Stimulated activated naive CD4-positive, alpha-beta T cell treated with Interleukin-2 at 50 U/mL for 16 hours (primary cell): ENCODE results near the gene PITX2.

Source experiments
- DNase-seq: peaks from one replicate; lab custom pipeline; 2025; lab: John Stamatoyannopoulos, UW

PITX2 gene

DNA sequence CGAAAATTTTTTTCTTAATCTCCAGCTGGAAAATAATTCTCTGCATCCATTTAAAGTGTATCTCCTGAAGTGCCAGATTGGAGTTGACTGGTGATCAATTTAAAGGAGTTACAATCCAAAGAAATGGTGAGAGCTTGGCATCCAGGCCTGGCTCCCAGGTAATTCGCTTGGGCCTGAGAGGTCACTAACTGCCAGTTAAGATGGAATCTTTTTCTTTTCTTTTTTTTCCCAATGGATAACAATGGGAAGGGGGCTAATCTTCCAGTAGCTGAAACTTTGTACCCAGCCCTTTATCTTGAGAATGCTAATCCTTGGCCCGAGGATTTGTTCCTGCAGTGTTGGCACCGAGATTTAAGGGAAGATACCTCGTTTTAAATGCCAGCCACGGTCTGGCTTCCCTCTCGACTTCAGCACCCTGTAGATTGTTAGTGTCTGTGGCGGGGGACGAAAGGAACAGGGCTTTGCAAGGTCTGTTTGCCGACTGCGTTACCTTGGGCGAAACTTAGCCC lies 13.3 kb upstream of the PITX2 start:
- no peak for DNase-seq

DNA sequence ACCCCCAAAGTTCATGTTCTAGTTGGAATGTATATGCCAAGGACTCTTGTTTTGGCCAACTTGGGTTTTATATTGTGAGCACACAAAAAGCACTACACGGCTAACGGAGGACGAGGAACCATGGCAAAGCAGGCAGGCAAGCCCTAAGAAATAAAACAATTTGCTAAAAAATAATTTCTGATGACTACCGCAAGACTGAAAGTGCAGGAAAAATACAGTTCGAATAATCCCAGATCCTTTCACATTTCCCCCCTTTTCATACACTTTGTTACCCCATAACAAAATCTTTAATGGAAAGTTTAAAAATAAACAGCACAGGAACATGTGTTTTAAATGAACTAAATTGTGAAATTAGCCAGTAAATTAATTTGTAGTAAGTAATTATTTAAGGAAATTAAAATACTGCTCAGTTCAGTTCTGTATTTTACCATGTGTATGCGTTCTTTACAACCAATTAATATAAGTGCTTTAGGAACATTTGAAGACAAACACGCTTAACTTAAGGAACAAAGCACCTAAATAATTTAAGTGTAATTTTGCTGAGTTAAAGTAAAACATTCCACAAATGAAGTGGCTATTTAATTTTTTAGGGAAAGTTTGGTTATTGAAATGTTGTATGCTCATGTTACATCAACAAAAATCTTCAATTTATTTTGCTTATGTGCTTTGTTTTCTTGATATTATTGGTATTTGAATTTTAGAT lies 12.4 kb upstream of the PITX2 start:
- DNase-seq, result no peak

DNA sequence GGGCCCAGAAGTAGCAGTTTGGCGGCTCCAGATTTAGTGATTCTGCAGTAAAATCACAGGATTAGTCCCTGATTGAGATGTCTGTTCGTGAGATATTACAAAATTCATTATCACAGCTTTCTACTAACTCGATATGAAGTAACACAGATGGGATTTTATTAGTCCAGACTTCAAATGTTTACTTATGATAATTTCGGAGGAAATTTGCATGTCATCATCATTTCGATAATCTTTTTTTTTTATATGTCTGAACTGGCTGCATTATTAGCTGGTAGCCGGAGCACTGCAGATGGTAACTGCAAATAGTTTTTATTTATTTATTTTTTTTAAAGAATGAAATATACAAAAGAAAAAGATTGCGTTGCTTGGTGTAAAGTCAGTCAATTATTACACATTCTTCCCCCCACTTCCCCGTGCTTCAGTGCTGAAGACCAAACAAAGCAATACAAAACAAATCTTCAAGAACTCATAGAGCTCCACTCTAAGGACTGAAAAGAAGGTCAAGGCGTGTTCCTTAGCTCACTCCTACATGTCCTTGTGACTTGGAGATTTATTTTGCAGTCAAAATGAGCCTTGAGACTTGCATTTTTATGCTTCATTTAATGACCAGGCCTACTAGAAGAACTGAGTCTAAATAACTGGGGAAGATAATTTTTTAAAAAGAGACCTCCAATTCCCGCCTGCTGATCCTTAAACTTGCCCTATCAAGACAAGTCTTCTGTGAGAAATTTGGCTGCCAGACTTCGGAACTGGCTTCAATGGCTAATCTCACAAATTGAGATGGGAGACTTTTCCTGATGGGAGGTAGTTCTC lies 11.7 kb upstream of the PITX2 start:
- no peak for DNase-seq

DNA sequence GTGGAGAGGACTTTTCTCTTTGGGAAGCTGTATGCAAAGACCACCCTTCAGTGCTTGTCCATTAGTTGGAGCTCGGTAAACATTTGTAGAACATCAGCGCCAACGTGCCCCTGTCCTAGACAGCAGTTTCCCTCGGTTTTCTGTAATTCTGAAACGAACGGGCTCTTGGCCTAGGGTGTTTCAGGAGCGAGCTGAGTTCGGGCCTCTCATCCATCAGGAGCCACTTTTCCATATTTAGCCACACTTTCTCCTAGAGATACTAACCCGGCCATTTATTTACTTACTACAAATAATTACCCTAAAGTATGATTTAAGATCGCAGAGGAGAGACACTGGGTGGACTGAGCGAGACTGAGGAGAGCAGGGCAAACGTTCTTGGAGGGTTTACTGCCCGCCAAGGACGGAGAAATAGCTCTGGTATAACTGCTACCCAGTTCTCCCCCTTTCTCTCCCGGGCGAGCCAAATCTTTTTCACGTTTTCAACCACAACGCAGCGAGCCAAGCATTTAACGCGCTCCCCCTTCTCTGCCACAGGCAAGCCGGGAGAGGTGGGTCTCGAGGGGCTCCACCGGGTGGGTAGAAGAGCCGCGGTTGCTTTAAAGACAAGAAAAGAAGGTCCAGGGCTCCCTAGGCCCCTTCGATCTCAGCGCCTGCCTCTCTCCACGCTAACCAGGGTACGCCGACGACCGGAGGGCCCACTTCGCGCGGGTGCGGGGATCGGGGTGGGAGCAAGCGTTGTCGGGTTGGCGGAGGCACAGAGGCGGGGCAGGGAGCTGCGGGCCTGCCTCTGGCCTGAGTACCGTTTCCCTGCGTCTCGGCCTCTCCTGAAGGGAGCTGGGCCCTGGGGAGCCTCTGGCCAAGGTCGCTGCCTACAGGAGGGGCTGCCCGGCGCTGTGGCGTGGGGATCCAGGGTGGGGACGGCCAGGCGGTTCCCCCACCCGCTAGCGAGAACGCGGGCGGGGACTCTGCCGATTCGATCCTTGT lies 10.8 kb upstream of the PITX2 start:
- DNase-seq, result no peak

DNA sequence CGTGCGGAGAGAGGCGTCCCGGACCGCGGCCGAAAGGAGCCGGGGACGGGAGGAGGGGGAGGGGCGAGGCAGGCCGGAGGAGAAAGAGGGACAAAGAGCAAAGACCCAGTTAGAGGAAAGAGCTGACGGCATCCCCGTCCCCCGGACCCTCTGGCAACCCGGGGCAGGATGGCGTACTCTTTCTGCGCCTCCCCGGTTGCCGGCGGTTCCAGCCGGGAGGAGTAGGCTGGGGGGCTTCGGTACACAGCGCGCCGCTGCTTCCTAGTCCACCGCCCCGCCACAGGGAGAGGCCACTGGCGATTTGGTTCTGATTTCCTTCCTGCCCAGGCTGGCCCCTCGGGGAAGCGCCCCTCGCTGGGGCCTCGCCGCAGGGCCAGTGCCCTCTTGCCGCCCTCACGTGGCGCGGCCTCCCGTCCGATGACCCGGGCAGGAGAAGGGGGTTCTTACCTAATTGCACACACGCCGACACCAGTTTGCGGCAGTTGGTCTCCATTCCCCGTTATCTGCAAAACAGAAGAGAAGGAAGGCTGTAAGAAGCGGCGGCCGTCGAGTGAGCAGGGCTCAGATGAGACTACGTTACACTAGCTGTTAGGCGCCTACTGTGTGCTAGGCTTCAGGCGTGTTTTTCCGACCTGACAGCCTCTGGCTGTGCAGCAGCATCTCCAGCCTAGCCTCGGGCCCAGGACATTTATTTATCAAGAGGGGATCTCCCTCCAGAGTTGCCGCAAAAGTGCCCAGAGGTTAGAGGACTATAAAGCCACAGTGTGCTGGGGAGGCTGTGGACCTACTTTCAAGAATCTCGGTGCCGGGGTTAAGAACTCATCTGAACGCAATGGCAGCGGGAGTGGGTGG lies 9.9 kb upstream of the PITX2 start:
- DNase-seq, result no peak

DNA sequence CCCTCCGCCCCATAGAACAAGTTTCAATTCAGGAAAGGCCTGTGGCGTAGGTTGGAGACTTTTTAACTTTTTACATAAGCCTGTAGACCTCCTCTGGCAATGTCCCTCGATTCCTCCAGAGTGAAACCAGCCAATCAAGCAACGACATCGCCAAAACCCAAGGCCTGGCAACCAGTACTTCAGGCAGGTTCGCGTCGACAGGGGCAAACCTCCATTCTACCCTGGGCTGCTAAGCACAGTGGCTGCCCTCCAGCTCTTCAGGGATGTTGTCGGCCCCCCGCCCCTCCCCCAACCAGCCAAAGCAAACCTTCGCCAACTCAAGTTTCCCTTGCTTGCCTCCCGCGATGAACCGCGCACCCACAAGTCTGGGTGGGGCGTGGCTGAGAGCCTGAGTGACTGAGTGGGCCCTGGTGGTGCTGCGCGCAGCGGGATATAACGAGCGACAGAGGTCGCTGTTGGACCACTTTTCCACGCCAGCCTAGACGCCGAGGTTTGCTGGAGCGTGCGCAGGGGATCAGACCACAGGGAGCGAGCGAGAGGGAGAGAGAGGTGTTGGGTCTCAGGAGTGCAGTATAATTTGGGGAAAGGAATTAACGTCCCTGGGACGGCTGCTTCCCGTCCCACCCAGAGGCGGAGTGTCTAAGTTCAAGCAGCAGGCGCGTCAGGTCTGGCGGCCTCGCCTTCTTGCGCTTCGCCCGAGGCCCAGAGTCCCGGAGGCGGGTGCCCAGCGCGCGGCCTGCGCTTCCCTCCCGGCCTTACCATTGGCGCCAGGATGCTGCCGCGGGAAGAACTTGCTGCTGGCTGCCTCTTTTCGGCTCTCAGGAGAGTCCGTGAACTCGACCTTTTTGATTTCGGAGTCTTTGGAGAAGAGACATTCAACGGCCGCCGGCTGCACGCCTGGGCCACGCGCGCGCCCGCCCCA lies 9.0 kb upstream of the PITX2 start:
- no peak for DNase-seq

DNA sequence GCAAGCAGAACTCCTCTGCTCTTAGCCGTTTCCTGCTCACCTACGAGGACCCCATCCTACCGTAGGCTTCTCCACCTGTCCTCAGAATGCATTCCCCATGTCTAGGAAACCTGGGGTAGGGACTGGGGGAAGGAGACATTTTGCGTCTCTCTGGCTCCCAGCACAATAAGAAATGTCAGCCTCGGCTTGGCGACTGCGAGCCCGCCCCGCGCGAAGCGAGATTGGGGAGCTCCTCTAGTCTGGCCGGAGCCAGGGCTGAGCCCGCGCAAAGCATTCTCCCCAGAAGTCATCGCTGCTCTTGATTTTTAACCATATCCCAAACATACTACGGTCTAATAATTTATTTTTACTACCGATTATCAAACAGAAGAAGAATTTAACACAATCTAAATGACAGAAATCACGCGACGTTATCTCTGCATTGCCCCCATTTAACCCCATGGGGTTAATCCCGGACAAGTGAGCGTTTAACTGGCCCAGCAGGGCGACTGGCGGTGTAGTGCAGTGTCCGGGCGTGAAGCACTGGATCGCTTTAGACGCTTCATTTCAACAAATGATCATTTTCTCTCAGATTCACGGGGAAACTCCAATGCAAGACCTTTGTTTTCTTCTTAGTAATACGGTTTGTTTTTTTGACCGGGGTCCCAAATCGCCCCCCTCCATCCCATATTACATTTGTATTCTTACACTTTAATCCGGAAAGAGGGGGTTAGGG lies 8.0 kb upstream of the PITX2 start:
- DNase-seq, result no peak

DNA sequence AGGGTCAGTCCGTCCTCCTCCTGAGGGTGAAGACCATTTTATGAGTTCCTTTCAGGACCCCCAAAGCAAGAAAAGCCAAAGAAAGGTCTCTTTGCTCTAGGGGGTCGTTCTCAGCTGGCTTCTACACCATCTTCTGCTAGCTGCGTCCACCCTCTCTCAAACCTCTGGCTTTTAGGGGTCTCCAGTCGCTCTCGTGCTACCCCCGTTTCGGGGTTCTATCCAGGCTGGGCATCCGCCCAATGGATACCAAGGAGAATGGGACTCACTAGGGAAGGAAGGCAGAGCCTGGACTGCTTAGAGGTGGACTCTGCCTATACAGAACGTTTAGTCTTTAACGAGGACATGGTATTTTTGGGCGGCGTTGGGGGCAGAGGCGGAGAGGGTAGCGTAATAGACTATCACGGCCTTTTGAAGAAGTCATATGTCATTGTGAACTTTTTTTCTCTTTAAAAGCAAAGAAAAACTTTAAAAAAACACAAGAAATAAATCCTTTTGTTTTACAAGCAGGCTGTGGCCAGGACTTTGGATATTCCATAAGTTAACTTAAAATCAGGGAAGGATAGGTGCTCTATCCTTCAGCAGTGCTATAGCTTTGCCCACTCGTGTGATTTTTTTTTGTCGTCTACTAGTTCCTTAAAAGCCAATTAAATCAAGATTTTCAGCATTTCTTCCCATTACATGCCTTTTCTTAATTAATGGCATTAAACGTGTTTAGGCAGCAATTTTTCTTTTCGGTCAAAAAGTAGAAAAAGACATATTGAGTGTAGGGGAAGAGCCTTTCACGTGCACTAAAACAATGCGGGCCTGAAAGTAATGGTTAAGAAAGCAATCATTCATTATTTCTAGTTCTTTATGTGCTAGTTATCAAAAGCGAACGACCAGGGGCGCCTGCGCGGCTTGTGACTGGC lies 7.2 kb upstream of the PITX2 start:
- no peak for DNase-seq

DNA sequence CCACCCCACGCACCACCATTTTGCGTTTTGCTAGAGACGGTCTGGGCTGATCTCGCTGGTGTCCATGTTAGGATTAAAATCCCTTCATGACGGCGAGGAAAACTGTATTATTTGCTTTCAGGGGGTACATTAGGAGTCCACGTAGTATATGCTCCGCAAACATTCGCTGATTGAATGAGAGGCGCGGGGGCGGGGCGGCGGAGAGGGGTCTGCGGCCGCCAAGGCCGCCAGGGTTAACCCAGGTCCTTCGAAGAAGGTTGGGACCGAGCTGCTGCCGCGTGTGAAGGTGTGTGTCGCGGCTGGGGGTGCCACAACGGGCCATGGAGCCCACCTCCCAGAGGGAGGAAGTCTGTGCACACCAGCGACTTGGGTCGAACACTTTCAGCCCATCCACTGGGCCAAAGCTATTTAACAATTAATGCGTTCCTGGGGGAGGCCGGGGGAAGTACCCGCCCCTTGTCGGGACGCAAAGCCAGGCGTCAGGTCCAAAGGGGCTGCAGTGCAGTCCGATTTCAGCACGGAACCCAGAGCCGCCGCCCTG lies 6.4 kb upstream of the PITX2 start:
- no peak for DNase-seq

DNA sequence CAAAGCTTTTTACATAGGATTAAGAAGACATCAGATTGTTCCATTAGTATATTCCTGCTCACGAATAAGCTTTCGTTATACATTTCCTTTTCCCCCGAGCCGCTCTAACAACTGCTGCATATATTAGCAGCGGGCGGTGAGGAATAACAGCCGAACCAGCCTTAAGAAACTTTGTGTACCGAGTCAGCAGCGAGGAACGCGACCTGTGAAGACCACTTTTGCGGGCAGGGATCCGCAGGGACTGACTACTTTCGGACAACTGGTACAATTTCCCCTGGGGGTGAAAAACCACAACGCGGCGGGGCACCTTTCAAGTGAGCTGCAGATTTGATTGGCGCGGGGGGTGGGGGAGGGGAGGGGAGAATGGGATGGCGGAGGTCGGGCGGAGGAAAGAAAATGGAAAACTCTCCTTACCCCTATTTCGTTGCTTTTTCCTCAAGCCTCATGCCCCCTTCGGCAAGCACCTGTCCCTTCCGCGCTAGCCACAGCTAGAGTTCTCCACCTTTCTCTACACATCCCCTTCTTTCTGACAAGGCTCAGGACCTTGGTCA lies 5.9 kb upstream of the PITX2 start:
- no peak for DNase-seq

DNA sequence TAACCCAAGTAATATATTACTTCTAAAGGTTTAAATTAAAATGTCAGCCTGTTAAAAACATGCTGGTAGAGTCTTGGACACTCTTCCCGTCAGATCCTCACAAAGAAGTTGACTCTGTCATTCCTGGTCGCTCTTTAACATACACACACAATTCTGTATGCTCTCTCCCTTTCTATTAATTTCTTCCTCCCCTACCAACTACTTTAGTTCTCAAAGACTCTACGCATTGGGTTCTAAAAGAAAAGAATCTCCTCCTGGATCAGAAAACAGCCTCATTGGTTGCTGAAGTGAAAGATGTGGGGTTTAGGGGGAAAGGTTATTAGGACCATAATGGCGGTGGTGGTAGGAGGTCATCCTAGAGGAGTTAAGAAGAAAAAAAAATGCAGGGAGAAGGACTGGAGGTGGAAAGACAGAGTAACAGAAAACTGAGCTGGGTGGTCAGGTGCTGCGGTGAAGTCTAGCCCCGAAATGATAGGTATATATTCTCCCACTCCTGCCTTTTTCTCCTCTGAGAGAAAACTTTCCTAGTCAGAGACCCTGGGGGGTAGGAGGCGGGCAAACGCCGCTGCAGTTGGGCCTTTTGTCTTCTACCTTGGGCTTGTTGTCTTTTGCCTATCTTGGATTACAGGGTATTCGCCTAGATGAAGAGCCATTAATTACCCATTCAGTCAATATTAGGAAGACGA lies 5.2 kb upstream of the PITX2 start:
- no peak for DNase-seq

DNA sequence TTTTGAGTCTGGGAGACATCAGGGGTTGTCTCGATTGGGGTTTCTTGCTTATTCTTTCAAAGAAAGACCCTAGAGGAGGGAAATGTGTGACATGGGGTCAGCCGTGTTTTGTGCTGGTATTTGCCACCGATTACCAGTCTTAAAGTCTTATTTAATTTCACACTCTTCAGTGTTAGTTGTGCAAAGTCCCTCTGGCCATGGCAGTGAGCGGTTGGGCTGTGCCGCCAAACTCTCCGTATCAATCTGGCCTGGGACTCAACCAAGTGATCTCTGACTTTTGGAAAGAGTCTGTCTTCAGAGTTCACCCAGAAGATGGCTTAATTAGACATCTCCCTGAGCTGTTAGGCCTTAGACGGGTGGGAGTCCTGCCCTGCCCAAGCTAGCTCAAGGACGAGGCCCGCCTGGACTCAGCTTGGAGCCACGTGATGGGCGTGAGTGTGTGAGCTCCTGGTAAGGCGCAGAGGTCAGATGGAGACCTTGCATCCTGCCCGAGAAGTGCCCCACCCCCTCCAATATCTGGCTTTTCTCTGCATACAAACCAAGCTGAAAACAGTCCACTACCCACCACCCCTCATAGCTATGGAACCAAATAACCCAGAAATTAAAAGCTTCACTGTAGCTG lies 3.8 kb upstream of the PITX2 start:
- DNase-seq, result no peak

DNA sequence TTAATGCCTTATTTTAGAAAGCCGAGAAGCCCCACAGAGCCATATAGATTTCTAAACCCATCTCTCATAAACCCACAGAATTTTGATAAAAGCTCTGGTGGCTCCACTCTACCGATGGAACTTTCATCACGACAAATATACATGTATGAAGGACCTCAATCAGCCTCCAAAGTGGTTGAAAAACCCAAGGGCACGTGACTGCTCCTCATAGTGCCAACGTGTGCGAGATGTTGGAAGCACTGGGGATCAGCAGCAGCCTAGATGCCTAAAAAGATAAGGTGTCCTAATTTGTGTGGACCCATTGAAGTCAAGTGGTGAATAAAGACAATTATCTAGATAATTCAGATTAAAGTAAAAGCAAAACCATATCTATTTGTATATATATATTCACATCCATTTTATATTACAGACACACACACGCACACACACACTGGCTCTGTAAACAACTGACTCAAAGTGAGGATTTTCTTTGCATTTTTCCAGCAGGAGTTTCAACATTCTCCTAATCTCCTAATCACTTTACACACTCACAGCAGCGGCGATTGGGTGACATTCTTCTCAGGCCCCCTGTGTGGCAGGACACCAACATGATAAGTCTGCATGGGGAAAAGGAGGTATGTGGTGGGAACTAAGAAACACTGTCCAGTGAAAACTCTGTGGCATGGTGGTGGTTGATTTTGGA lies 2.8 kb upstream of the PITX2 start:
- no peak for DNase-seq

DNA sequence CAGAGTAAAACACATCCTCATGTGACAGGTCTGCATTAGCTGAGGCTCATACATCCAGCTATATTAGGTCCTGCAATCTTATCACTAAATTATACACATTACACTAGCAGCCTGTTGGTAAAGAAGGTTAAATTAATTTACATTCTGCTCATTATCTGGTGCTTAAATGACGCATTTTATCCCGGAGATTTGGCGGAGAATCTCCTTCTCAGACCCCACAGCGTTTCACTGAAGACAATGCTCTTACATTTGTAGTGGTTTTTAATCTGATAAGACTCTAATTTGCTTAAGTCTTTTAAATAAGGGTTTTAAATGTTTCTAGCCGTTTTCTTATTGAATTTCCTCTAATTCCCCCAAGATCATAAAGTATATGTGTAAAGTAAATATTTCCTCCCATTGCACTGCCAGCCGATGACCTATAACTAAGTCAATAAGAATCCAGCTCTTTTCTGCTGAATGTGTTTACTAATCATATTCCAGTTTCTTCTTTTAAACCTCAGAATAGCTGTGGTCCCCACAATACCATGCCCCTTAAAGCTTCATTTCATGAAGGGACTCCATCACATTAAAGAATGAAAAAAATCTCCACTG lies 2.1 kb upstream of the PITX2 start:
- no peak for DNase-seq

DNA sequence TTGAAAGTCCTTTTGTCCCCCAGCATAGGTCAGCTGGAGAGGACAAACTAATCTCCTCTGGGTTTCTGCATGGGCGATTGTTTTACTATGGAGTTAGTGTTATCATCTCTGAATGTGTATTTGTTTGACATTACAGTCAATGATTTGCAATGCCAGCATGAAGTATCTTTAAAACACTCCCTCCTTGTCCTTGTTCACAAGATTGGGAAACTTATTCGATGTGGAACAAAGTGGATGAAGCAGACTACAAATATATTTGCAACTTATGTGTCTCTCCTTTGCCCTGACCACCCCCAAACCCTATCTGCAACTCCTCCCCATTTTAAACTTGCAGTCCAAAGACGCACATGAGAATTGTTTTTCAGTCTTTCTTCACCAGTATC lies 1.5 kb upstream of the PITX2 start:
- no peak for DNase-seq
